Stimulated activated CD8-positive, alpha-beta memory T cell treated with anti-CD3 and anti-CD28 coated beads, Interleukin-12 subunit alpha, Interleukin-12 subunit beta, amount 100 ng/mL, for 4 hours (primary cell): ENCODE measurements around the gene FRY.
"Not testable (repeated sequence)": the region's sequence is repeated elsewhere in the genome, so short reads cannot be mapped to it uniquely, and the experiment has no call there.

ENCODE experiments used
- DNase-seq: peaks from one replicate; pipeline ENCODE4 v3.0.0-alpha.2; 2020; ENCODE audit warnings: low read depth

FRY gene

DNA sequence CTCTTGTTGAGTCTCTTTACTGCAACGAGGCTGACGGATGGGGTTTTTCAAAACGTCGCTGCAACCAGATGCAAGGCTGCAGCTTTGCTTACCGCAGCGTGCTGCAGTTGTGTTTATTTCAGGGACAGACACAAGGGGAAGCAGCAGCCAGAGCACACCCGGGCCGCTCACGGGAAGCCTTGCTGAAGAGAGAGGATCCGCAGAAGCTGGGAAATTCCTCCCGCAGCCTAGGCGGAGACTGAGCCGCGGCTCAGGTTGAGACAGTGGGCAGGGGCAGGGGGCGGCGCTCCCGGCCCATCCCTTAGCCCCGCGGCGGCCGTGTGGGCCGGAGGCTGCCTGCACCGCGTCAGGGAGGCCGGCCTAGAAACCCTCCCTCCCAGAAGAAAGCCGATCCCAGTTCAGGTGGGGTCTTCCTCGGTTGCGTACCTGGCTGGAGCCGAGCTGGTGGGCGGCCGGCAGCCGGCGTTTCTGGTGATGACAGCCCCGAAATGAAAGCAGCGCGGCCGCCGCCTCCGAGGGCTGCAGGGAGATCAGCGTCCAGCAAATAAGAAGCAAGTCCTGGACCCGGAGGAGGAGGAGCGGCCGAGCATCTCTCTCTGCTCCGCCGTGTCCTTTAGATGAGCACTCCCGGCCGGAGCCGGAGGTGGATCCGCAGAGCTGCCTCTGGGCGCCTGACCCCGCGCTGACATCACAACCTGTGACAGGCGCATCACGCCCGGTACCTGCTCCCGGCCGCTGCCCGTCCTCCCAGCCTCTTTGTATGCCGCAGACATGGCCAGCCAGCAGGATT lies at the start of gene FRY:
FRY (plus strand) TSS at position 750 of the 790 bp plus-strand sequence; CDS start at position 772, 22 bp downstream.
- peak; percentile 15 for DNase-seq

- no peak for DNase-seq
These were observed 49.5 kb upstream of the FRY start for GRCh38 chr13:31982124-31982523.

DNA sequence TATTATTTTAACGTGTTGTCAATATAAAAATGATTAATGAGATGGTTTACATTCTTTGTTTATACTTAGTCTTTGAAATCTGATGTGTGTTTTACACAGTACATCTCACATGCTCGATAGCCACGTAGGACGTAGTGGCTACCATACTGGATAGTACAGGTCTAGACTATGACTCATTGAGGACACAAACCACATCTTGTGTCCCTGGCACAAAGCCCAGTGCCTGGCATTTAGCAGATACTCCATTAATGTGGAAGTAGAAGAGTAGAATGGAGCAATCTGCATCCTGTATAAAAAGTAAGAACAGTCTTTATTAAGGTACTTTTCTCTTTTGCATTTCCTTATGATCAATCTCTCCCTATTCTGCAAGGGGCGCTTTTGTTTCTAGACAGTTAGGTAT lies 49.0 kb upstream of the FRY start:
- no peak for DNase-seq

DNA sequence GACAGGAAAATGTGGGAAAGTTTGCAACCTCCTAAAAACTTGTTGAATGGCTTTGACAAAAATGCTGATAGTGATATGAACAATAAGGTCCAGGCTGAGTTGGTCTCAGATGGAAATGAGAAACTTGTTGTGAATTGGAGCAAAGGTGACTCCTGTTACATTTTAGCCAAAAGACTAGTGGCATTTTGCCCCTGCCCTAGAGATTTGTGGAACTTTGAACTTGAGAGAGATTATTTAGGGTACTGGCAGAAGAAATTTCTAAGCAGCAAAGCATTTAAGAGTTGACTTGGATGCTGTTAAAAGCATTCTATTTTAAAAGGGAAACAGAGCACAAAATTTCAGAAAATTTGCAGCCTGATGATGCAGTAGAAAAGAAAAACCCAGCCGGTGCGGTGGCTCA lies 47.9 kb upstream of the FRY start:
- not testable (repeated sequence) for DNase-seq

- DNase-seq: not testable (repeated sequence)
These were observed 47.2 kb upstream of the FRY start for GRCh38 chr13:31984388-31984787.

GRCh38 chr13:31986676-31987470 lies 44.7 kb upstream of the FRY start:
- no peak for DNase-seq

- DNase-seq: no peak
These were observed 43.9 kb upstream of the FRY start for GRCh38 chr13:31987535-31988170.

GRCh38 chr13:31994367-31994766 lies 37.2 kb upstream of the FRY start:
- not testable (repeated sequence) for DNase-seq

GRCh38 chr13:31996601-31997000 lies 35.0 kb upstream of the FRY start:
- DNase-seq: no peak

DNA sequence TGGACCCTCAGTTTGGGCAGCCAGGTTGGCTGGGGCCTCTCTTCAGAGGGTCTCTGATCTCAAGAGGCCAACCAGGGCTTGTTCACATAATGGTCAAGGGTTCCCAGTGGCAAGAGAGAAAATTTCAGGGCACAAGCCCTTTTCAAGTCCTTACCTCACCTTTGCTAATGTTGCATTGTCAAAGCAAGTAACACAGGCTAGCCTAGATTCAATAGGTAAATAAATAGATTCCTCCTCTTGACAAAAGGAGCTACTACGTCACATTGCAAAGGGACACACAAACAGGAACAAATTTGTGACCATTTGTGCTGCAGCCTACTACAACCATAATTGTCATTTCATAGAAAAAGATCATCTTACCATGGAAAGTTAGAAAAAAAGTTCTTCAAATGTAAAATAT lies 33.9 kb upstream of the FRY start:
- no peak for DNase-seq

DNA sequence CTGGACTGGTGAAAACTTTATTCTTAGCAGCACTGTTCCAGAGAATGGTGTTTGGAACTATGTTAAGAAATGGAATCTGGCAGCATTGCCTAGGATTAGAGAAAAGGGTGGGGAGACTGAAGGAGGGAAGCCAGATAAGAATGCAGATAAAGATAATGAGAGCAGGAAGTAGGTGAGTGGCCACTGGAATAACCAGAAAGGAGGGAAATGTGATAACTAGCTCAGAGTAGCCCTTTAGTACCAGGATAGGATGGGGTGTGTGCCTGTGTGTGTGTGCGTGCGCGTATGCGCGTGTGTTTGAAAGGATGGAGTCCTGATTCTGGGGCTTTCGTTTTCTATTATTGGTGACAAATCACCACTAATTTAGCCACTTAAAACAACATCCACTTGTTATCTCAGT lies 33.4 kb upstream of the FRY start:
- no peak for DNase-seq

DNA sequence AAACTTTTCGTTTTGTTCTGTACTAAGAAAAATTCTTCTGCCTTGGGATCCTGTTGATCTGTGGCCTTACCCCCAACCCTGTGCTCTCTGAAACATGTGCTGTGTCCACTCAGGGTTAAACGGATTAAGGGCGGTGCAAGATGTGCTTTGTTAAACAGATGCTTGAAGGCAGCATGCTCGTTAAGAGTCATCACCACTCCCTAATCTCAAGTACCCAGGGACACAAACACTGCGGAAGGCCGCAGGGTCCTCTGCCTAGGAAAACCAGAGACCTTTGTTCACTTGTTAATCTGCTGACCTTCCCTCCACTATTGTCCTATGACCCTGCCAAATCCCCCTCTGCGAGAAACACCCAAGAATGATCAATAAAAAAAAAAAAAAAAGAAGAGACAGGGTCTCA lies 30.8 kb upstream of the FRY start:
- DNase-seq: not testable (repeated sequence)

DNA sequence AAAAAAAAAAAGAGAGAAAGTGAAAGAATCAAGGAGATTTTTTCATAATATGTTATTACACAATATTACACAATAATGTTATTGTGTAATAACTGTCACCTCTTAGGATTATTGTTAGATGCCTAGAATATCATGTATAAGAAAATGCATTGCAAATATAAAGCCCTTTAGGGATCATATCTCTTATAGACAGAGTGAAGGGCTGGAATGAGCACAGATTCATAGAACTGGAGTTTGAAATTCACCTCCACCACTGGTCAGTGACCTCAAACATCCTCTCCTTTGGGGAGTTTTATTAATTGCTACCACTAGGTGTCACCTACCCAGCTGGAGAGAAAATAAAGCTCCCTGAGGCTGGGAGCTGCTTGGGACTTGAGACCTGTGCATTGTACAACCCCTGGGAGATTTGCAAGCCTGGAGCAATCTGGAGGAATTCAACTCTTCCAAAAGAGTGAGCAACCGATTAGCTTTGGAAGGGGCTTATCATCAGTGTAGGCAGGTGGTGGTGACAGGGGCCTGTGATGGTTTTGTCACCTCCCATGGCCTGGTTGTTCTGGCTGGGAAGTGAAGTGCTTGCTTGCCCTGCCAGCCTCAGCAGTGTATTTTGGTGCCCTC lies 30.3 kb upstream of the FRY start:
- no peak for DNase-seq

GRCh38 chr13:32001769-32002168 lies 29.8 kb upstream of the FRY start:
- no peak for DNase-seq

GRCh38 chr13:32002873-32003272 lies 28.7 kb upstream of the FRY start:
- no peak for DNase-seq

GRCh38 chr13:32007494-32007893 lies 24.1 kb upstream of the FRY start:
- no peak for DNase-seq

- no peak for DNase-seq
These were observed 22.9 kb upstream of the FRY start for GRCh38 chr13:32008518-32009175.

- DNase-seq: no peak
These were observed 22.2 kb upstream of the FRY start for GRCh38 chr13:32009362-32009761.

DNA sequence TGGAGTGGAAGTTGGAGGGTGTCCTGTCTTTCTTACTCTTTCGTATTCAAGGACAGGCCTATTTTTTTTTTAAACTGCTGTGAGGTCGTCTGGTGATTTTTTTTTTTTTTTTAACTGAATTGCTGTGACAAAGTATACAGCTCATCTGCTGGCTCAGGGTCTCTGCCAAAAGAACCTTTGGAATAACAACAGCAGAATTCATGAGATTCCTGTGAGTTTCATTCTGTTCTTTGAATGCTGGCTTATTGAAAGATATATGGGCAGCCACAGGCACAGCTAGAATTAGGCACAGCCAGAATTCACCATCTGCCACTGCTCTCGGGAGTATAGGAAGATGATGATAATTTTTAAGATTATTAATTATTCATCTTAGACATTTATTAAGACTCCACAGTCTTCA lies 21.4 kb upstream of the FRY start:
- no peak for DNase-seq

GRCh38 chr13:32011971-32012370 lies 19.6 kb upstream of the FRY start:
- no peak for DNase-seq

- no peak for DNase-seq
These were observed 18.4 kb upstream of the FRY start for GRCh38 chr13:32013181-32013580.

DNA sequence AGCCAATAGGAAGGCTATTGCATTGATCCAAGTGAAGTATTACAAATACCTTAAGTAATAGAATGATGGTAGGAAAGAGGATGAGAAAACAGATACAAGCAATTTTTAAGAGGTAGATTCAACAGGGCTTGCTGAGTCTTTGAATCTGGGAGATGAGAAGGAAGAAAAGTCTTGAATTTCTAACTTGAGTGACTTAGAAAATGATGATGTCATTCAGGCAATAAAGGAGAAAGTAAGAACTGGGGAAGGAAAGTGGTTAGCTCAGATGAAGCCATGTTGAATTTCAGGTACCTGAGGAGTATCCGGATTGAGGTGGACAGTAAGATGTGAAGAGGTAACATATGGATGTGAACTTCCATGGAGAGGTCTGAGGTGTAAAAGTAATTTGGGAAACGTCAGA lies 15.5 kb upstream of the FRY start:
- no peak for DNase-seq
